Adrenal gland (tissue), 12 donors: ENCODE measurements around the gene ENG. TPM values are rescaled to one million over a fixed set of nuclear protein-coding genes. Genes with fewer than 3 reads are reported as not detected.

ENCODE experiments used
- DNase-seq, 7 donors: peaks; one replicate each; pipeline ENCODE4 v3.0.0-alpha.2; 2019 to 2020
- H3K27ac ChIP-seq, 5 donors: fragments of 200-600 bp; sonication (generic) in 4 of 5; 1 replicate in 3 of 5; 2 replicates in 2 of 5; pipeline versions ENCODE4 v1.5.1 to v1.8.0; 2016 to 2020; ENCODE audit warnings: mild to moderate bottlenecking in 1 of 5
- H3K27me3 ChIP-seq: fragments of 200-600 bp; 2 replicates; pipeline ENCODE4 v1.8.0; 2021
- H3K36me3 ChIP-seq, 2 donors: fragments of 200-600 bp; replicated peaks in 1 of 2; 1 replicate in 1 of 2; 2 replicates in 1 of 2; pipeline versions ENCODE4 v1.5.1 to v1.8.0; 2018 to 2022
- H3K4me1 ChIP-seq, 2 donors: fragments of 200-600 bp; replicated peaks in 1 of 2; 1 replicate in 1 of 2; 2 replicates in 1 of 2; pipeline versions ENCODE4 v1.5.1 to v1.8.0; 2018 to 2021
- H3K4me3 ChIP-seq, 4 donors: fragments of 200-600 bp; sonication (generic) in 3 of 4; one replicate each; pipeline ENCODE4 v1.5.1; 2016 to 2018
- H3K9me3 ChIP-seq, 3 donors: fragments of 200-600 bp; sonication (generic) in 1 of 3; replicated peaks in 1 of 3; 1 replicate in 2 of 3; 2 replicates in 1 of 3; pipeline versions ENCODE4 v1.5.1 to v1.8.0; 2016 to 2021
- POLR2A ChIP-seq, 2 donors: fragments of 450-650 bp; IDR thresholded peaks; one replicate each; pipeline ENCODE4 v1.6.1; 2017; ENCODE audit warnings: antibody characterized with exemption in 2 of 2, mild to moderate bottlenecking in 2 of 2, moderate library complexity in 1 of 2
- WGBS, 4 donors: extraction: QIAGEN DNeasy Blood & Tissue Kit in 2 of 4; methylation state at CpG; one replicate each; pipeline versions ENCODE4 v1.1.5 to v1.1.7; 2013 to 2017; 5-methylcytosine and 5-hydroxymethylcytosine counted together
- intact Hi-C, 2 donors: fragments of 100-400 bp; cut with DNase I; formaldehyde crosslinking; loops; one replicate each; pipeline versions ENCODE4 v1.14.1 to v1.15.0; 2022 to 2023
- polyA plus RNA-seq, 3 donors: library from polyadenylated mRNA; stranded (reverse); fragments of 200-250 nt in 2 of 3; fragments of 350-450 nt in 1 of 3; fragmentation: Illumina TruSeq in 1 of 3; extraction: RNeasy Lipid Tissue Mini Kit (QIAGEN cat#74804) in 1 of 3; gene quantifications; one replicate each; pipeline ENCODE4 v1.2.3, GENCODE V29; 2013 to 2014
- total RNA-seq, 9 donors: library from RNA; depleted of rRNA in 4 of 9; stranded (reverse); fragments of >200 nt in 4 of 9; fragments of 120-200 nt in 1 of 9; fragmentation: NEBNext Ultra II Directional in 1 of 9; extraction: Animal tissue kit (Norgen Biotek cat#: 25700) in 1 of 9; gene quantifications; one replicate each; pipeline versions ENCODE4 v1.1.0 to v1.2.4, GENCODE V29; 2013 to 2023
- TF ChIP-seq, protein P1 (sequence below), 6 experiments: fragments of 450-650 bp in 4 of 6; fragments of 200-600 bp in 2 of 6; sonication (generic) in 1 of 6; IDR thresholded peaks; 1 replicate in 5 of 6; 2 replicates in 1 of 6; pipeline versions ENCODE4 v1.5.1 to v1.8.0; 2016 to 2021; ENCODE audit warnings: antibody characterized with exemption in 6 of 6, mild to moderate bottlenecking in 2 of 6, moderate library complexity in 1 of 6
- donor health status: healthy with polysubstance abuse.
- donor health status: Bipolar disorder and iron deficiency.
- donor health status: DM: yes; HTN: yes; CAD: no.
- donor health status: DM: no; HTN: no; CAD: no.
- donor health status: DM: no; HTN: no; CAD: no.
- donor health status: DM: yes; HTN: yes; CAD: no.

ENG gene
- total and polyA plus RNA-seq, 12 donors: 4.3 to 214 (median 106) TPM

DNA sequence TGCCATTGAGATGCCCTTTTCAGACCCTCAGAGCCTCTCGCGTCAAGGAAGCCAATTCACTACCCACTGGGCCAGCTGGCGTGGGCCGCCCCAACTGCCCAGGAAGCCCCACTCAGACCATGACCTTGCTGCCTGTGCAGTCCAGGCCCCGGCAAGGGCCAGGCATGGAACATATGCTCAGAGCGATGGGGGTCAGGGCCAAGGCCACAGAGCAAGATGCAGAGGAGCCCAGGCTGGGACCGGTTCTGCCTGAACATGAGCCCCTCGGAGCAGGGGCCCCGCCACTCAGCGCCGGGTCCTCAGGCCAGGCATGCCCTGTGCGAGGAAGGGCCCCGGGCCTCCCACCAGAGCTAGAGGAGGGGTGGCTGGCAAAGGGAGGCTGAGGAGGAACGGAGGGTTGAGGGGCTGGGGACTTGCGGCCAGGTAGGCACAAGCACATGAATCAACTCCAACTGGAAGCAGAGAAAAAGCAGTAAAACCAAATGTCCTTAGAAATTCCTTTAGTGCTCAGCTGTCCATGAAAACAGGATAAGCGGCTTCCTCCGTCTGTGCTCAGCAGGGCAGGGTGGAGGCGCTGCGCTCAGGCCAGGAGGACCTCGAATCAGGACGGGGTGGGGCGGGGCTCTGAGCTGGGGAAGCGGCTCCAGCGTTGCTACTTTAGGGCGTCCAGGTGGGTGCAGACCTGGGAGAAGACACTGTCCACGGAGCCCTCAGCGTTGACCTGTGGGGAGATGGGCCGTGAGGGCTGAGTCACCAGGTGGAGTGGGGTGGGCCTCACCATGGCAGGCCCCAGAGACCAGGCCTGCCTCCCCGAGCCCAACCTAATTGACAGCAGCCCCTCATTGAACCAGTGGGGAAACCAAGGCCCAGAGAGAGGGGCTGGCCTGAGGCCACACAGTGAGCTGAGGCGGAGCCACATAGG is 13.2 kb upstream of the ENG start:
- H3K27me3 ChIP-seq: no peaks in the 10 kb centered on the region
- H3K36me3 ChIP-seq: peaks cover 0 to 25% of the 10 kb centered on the region in 2 donors
- H3K9me3 ChIP-seq: no peaks in the 10 kb centered on the region
- intact Hi-C loops: no loop called here
- H3K27ac ChIP-seq: peak overlapping the region in 1 of 5 donors; percentile 63
- H3K4me1 ChIP-seq: peaks cover 0 to 4% of the 10 kb centered on the region in 2 donors
- TF ChIP-seq POLR2A (IDR thresholded peaks at IDR 0.05): no peak
- TF ChIP-seq, protein P1, sequence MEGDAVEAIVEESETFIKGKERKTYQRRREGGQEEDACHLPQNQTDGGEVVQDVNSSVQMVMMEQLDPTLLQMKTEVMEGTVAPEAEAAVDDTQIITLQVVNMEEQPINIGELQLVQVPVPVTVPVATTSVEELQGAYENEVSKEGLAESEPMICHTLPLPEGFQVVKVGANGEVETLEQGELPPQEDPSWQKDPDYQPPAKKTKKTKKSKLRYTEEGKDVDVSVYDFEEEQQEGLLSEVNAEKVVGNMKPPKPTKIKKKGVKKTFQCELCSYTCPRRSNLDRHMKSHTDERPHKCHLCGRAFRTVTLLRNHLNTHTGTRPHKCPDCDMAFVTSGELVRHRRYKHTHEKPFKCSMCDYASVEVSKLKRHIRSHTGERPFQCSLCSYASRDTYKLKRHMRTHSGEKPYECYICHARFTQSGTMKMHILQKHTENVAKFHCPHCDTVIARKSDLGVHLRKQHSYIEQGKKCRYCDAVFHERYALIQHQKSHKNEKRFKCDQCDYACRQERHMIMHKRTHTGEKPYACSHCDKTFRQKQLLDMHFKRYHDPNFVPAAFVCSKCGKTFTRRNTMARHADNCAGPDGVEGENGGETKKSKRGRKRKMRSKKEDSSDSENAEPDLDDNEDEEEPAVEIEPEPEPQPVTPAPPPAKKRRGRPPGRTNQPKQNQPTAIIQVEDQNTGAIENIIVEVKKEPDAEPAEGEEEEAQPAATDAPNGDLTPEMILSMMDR (IDR thresholded peaks at IDR 0.05): no peak
- 77 to 84% (median 81%) methylated on average over 20 to 30 of the region's 30 CpGs for WGBS, 4 donors
- peak in 1 of 7 donors; percentile 7 for DNase-seq
- no peak overlapping the region for H3K4me3 ChIP-seq

DNA sequence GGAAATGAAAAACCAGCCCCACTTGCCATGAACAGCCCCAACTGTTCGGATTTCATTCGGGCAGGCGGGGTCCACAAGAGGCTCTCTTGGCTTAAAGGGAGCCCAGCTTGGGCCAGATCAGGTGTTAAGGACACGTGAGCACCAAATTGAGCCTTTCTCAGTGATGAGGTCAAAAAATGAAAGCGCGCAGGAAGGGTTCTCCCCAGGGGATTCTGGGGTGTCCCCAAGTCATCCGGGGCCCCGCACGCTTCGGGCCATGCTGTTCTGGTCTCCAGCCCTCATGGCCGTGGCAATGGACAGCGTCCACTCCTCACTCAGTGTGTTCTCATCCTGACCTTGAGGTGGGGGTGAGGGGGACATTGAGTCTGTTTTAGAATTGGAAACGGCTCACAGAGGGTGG is 12.1 kb upstream of the ENG start:
- no peaks in the 10 kb centered on the region for H3K27me3 ChIP-seq
- intact Hi-C loops: no loop called here
- TF ChIP-seq, protein P1 (IDR thresholded peaks at IDR 0.05): no peak
- no peak for TF ChIP-seq POLR2A (IDR thresholded peaks at IDR 0.05)
- DNase-seq: peak in 2 of 7 donors; percentile 5 to 16
- H3K36me3 ChIP-seq: peaks cover 0 to 17% of the 10 kb centered on the region in 2 donors
- H3K4me1 ChIP-seq: peaks cover 0 to 15% of the 10 kb centered on the region in 2 donors
- H3K9me3 ChIP-seq: no peaks in the 10 kb centered on the region
- H3K27ac ChIP-seq: no peak overlapping the region
- H3K4me3 ChIP-seq: no peak overlapping the region
- WGBS, 4 donors: 93 to 95% (median 94%) methylated on average over 7 to 13 of the region's 13 CpGs

DNA sequence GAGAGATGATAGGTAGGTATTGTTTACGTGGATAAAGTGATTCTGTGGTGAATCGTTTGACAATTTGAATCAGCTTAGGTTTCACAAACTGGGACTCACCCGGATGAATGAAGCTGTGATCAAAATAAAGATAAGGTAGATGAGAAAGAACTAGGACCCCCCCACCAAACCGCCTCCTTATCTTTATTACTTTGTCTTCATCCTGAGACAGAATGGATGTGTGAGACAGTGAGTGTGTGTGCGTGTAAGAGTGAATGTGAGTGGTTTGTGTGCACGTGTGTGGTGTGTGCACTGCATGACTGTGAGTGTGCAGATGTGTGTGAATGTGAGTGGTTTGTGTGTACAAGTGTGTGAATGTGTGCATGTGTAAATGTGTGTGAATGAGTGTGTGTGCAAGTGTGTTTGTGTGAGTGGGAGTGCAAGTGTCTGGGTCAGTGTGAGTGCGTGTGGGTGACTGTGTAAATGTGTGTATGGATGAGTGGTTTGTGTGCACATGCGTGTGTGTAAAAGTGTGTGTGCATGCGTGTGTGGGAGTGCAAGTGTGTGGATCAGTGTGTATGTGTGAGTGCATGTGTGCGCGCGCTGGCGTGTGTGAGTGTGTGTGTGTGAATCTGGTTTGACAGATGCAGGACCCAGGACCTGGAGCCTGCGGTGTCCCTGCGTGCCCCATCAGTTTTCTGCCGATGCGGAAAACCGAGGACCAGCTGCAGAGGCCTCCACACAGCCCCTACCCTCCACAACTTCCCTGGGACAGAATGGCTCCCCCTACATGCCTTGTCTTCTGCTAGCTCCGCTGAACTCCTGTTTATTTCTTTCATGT is 11.4 kb upstream of the ENG start:
- Histone ChIP-seq H3K27me3 (no peaks in the 10 kb centered on the region), H3K4me3 (no peak overlapping the region), H3K36me3 (peaks cover 0 to 10% of the 10 kb centered on the region in 2 donors), H3K9me3 (no peaks in the 10 kb centered on the region), H3K4me1 (peaks cover 0 to 18% of the 10 kb centered on the region in 2 donors), H3K27ac (no peak overlapping the region)
- 72 to 80% (median 77%) methylated on average over 19 of the region's 19 CpGs for WGBS, 4 donors
- TF ChIP-seq, protein P1 (IDR thresholded peaks at IDR 0.05): no peak
- TF ChIP-seq POLR2A (IDR thresholded peaks at IDR 0.05): no peak
- DNase-seq: no peak
- intact Hi-C loops: no loop called here

DNA sequence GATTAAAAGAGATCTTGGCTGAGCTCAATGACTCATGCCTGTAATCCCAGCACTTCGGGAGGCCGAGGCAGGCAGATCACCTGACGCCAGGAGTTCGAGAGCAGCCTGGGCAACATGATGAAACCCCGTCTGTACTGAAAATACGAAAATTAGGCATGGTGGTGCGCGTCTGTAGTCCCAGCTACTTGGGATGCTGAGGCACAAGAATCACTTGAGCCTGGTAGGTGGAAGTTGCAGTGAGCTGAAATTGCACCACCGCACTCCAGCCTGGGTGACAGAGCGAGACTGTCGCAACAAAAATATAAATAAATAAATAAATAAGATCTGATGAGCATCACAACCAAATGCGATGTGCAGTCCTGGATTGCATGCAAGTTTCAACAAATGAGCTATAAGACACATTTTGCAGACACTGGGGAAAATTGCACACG is 8.7 kb upstream of the ENG start:
- no peak for TF ChIP-seq POLR2A (IDR thresholded peaks at IDR 0.05)
- TF ChIP-seq, protein P1 (IDR thresholded peaks at IDR 0.05): no peak
- Histone ChIP-seq H3K9me3 (no peaks in the 10 kb centered on the region), H3K36me3 (peaks cover 0 to 4% of the 10 kb centered on the region in 2 donors), H3K27ac (peak overlapping the region in 2 of 5 donors; percentile 22 to 83), H3K4me3 (no peak overlapping the region), H3K27me3 (no peaks in the 10 kb centered on the region), H3K4me1 (peaks cover 0 to 31% of the 10 kb centered on the region in 2 donors)
- 73 to 84% (median 79%) methylated on average over 13 of the region's 13 CpGs for WGBS, 4 donors
- DNase-seq: no peak
- intact Hi-C loops: no loop called here
